ENCODE measurements around the gene GOLT1A.

Gene GOLT1A

GRCh38 chr1:204190212-204191211, 23.3 kb downstream of the GOLT1A start:
- DNase-seq: peak; percentile 9 to 68

- DNase-seq: no peak
Measured at GRCh38 chr1:204188959-204189639, 24.7 kb downstream of the GOLT1A start.

- no peak for DNase-seq
Measured at GRCh38 chr1:204186597-204186996, 27.2 kb downstream of the GOLT1A start.

GRCh38 chr1:204181116-204181515, 32.7 kb downstream of the GOLT1A start:
- DNase-seq: no peak

GRCh38 chr1:204180133-204180532, 33.7 kb downstream of the GOLT1A start:
- DNase-seq: peak in 1 of 2 experiments; percentile 13

GRCh38 chr1:204178487-204179281, 35.1 kb downstream of the GOLT1A start:
- DNase-seq: no peak

- no peak for DNase-seq
Measured at GRCh38 chr1:204177133-204177532, 36.7 kb downstream of the GOLT1A start.

- no peak for DNase-seq
Measured at GRCh38 chr1:204176049-204176448, 37.7 kb downstream of the GOLT1A start.

GRCh38 chr1:204174958-204175357, 38.8 kb downstream of the GOLT1A start:
- DNase-seq: no peak

GRCh38 chr1:204172404-204173029, 41.3 kb downstream of the GOLT1A start:
- no peak for DNase-seq

- no peak for DNase-seq
Measured at GRCh38 chr1:204171751-204172178, 42.0 kb downstream of the GOLT1A start.

GRCh38 chr1:204170494-204171155, 43.2 kb downstream of the GOLT1A start:
- DNase-seq: no peak

- no peak for DNase-seq
Measured at GRCh38 chr1:204169858-204170257, 43.9 kb downstream of the GOLT1A start.

- no peak for DNase-seq
Measured at GRCh38 chr1:204167730-204168129, 46.1 kb downstream of the GOLT1A start.

- DNase-seq: no peak
Measured at GRCh38 chr1:204166219-204166618, 47.6 kb downstream of the GOLT1A start, which contains the start of gene REN. Gene REN, minus strand, starts transcription at chr1:204166337. Its CDS starts 44 bp downstream, at chr1:204166293.

GRCh38 chr1:204162494-204163074, 51.2 kb downstream of the GOLT1A start:
- peak; percentile 72 to 85 for DNase-seq

GRCh38 chr1:204161609-204162493, 51.9 kb downstream of the GOLT1A start:
- no peak for DNase-seq

GRCh38 chr1:204157962-204158361, 55.8 kb downstream of the GOLT1A start:
- DNase-seq: no peak

- DNase-seq: no peak
Measured at GRCh38 chr1:204155881-204156280, 57.9 kb downstream of the GOLT1A start.

- DNase-seq: no peak
Measured at GRCh38 chr1:204154568-204155255, 59.1 kb downstream of the GOLT1A start.

Data from NCI-H526 (cell line).